Gastrocnemius medialis (tissue), 4 donors: ENCODE measurements around the gene KLF11.

Source experiments
- CTCF ChIP-seq, 5 experiments: fragments of 450-650 bp in 3 of 5; fragments of 200-600 bp in 2 of 5; sonication (generic) in 2 of 5; IDR thresholded peaks in 4 of 5; conservative IDR thresholded peaks in 1 of 5; 1 replicate in 4 of 5; 2 replicates in 1 of 5; pipeline ENCODE4 v1.5.1; 2016 to 2019; ENCODE audit warnings: antibody characterized with exemption in 5 of 5, mild to moderate bottlenecking in 3 of 5, moderate library complexity in 3 of 5
- POLR2A ChIP-seq, 2 donors: fragments of 450-650 bp; IDR thresholded peaks; one replicate each; pipeline ENCODE4 v1.6.1; 2017; ENCODE audit warnings: antibody characterized with exemption in 2 of 2, mild to moderate bottlenecking in 2 of 2, moderate library complexity in 2 of 2

GRCh38 chr2:9999693-10000092 lies 43.7 kb upstream of the KLF11 start:
- TF ChIP-seq CTCF (IDR thresholded peaks at IDR 0.05 in 4 of 5, conservative IDR thresholded peaks at IDR 0.05 in 1 of 5) (no peak), POLR2A (IDR thresholded peaks at IDR 0.05) (no peak)
